HG02852 (cell line): ENCODE data around the gene TMEM50A.
"Not testable (repeated sequence)": the region's sequence is repeated elsewhere in the genome, so short reads cannot be mapped to it uniquely, and the experiment has no call there.

Experiments used
- ATAC-seq: cut with Tn5 transposase; IDR thresholded peaks from one replicate; pipeline ENCODE4 v1.9.1; 2021; ENCODE audit warnings: mild to moderate bottlenecking, moderate library complexity; ENCODE audit not compliant: unreplicated experiment

Gene TMEM50A

GRCh38 chr1:25338188-25338981 is at the start of gene TMEM50A:
TSS of gene TMEM50A (plus strand) at chr1:25338334. CDS start at chr1:25340487, 2,153 bp downstream.
- ATAC-seq = peak; percentile 64

- not testable (repeated sequence) for ATAC-seq
Measured at GRCh38 chr1:25288573-25289101, 49.5 kb upstream of the TMEM50A start.

- not testable (repeated sequence) for ATAC-seq
Measured at GRCh38 chr1:25290043-25290442, 48.1 kb upstream of the TMEM50A start.

GRCh38 chr1:25293426-25293825 is 44.7 kb upstream of the TMEM50A start:
- ATAC-seq = not testable (repeated sequence)

GRCh38 chr1:25294889-25295826 is 43.0 kb upstream of the TMEM50A start:
- not testable (repeated sequence) for ATAC-seq

- not testable (repeated sequence) for ATAC-seq
Measured at GRCh38 chr1:25296501-25296900, 41.6 kb upstream of the TMEM50A start.

- not testable (repeated sequence) for ATAC-seq
Measured at GRCh38 chr1:25300729-25301128, 37.4 kb upstream of the TMEM50A start.

- not testable (repeated sequence) for ATAC-seq
Measured at GRCh38 chr1:25302330-25302729, 35.8 kb upstream of the TMEM50A start.

GRCh38 chr1:25304936-25305335 is 33.2 kb upstream of the TMEM50A start:
- not testable (repeated sequence) for ATAC-seq

- not testable (repeated sequence) for ATAC-seq
Measured at GRCh38 chr1:25308168-25308567, 30.0 kb upstream of the TMEM50A start.

- ATAC-seq = not testable (repeated sequence)
Measured at GRCh38 chr1:25309085-25309484, 29.0 kb upstream of the TMEM50A start.

GRCh38 chr1:25309486-25309885 is 28.6 kb upstream of the TMEM50A start:
- not testable (repeated sequence) for ATAC-seq

GRCh38 chr1:25312806-25313470 is 25.2 kb upstream of the TMEM50A start:
- ATAC-seq = not testable (repeated sequence)

- ATAC-seq = not testable (repeated sequence)
Measured at GRCh38 chr1:25320314-25320938, 17.7 kb upstream of the TMEM50A start.

GRCh38 chr1:25322127-25322526 is 16.0 kb upstream of the TMEM50A start:
- ATAC-seq = not testable (repeated sequence)

GRCh38 chr1:25324407-25324806 is 13.7 kb upstream of the TMEM50A start:
- not testable (repeated sequence) for ATAC-seq

GRCh38 chr1:25327864-25328790 is 10.0 kb upstream of the TMEM50A start:
- ATAC-seq = not testable (repeated sequence)

GRCh38 chr1:25328791-25329185 is 9.3 kb upstream of the TMEM50A start:
- not testable (repeated sequence) for ATAC-seq

GRCh38 chr1:25329336-25329735 is 8.8 kb upstream of the TMEM50A start:
- not testable (repeated sequence) for ATAC-seq
